Urothelium cell line (cell line): Measurements from ENCODE around the gene IFNA4.
"Not testable (repeated sequence)": the region's sequence is repeated elsewhere in the genome, so short reads cannot be mapped to it uniquely, and the experiment has no call there.

Experiments used
- DNase-seq: peaks from one replicate; pipeline ENCODE4 v3.0.0; 2011; ENCODE audit warnings: low spot score, mixed read lengths
- FAIRE-seq: peaks from 2 replicates; lab custom pipeline; 2011; peaks lifted over from hg19 to GRCh38; lab: Jason Lieb, UNC

Gene IFNA4

DNA sequence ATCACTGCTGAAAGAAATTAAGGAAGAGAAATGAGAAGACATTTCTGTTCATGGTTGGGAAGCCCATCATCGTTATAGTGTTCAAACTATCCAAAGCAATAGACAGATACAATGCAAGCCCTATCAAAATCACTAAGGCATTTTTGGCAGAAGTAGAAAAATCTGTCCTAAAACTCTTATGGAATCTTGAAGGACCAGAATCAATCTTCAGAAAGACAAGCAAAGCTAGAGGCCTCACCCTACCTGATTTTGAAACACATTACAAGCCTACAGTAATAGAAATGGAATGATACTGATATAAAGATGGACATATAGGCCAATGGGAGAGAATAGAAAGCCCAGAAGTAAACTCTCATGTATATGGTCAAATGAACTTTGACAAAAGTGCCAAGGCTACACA is 16.0 kb downstream of the IFNA4 start:
- FAIRE-seq (no peak), DNase-seq (no peak)

DNA sequence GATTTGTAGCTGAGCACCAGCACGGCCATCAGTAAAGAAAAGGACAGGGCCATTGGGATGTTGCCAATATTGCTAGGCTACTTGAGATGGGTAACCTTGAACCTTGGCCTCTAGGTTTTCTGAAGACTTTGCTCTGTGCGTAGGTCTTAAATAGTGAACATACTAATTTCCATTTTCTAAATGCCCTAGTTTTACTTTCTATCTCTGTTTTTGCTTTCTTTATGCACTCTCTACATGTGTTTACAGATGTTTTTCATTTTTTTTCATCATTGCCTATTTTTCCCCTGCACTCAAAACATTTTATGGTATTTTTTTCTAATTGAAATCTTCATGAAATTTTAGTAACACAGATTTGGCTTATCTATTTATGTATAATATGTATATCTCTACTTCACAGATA is 20.8 kb downstream of the IFNA4 start, which contains the start of gene IFNA21:
Gene IFNA21 (minus strand): TSS at position 101 of the 400 bp plus-strand sequence. CDS start 48 bp downstream, at position 53.
- not testable (repeated sequence) for FAIRE-seq, DNase-seq

DNA sequence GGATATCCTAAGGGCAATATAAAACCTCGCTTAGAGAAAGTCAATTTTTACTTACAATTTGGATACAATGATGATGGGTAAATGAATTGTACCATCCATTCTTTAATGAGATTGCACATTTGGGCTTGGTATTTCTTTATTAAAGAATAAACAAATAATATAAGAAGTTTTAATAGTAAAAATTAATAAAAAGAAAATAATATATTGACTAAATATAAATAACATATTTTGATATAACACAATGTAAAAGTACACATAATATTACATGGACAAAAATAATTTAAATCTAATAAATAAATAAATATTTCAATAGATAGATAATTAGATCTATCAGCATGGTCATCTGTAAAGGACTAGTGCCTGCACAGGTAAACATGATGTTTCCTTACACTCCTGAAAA is 21.9 kb downstream of the IFNA4 start:
- no peak for FAIRE-seq
- no peak for DNase-seq

DNA sequence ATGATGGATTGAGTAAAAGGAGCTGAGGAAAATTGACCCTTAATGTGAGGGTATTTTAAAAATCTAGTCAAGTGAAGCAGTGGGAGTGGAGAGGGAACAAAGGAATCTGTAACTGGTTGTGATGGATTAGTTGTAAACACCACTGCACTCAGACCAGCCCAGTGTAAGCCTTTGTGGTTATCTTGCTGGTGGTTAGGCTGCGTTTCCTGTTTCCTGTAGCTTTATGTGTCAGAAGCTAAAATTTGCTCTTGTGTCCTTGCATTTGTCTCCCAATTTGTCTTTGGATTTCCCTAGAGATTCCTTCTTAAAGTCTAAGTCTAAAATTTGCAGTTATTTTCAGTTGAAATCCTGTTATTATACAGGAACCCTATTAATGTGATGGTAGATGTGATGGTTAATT is 27.2 kb downstream of the IFNA4 start:
- FAIRE-seq (no peak), DNase-seq (peak; percentile 3)

DNA sequence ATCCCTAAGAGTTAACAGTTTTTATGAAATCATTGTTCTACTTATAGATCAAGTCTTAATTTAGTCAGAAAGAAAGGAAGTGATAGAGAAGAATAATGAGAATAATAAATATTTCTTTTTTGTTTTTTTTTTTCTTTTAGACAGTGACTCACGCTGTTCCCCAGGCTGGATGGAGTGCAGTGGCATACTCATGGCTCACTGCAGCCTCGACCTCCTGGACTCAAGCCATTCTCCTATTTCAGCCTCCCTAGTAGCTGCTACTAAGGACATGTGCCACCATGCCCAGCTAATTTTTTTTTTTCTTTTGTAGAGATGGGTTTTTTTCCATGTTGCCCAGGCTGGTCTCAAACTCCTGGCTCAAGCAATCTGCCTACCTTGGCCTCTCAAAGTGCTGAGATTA is 31.9 kb downstream of the IFNA4 start:
- FAIRE-seq = no peak
- no peak for DNase-seq

DNA sequence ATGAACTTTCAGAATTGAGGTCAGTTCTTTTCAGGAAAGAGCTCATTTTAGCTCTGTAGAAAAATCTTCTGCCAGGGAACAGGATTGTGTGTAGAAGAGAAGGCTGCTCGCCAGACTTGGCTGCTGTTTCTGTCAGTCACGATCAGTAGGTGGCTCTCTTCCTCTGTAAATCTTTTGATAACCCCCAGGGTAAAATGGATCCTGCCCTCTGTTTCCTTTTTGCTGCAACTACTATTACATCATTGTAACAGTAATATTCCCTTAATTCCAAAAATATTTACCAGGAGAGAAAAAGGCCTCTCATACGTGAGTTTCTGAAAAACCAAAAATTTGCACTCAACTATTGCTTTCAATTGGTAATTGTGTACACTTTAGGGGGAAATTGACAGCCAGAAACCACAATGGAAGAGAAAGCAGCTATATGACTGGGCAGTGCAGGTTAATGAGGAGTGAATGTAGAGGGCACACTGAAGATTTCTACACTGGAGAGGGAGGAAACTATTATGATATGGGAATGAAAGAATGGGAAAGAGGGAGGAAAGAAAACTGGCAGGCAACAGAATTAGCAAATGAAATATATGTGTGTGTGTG is 33.3 kb downstream of the IFNA4 start:
- FAIRE-seq (no peak), DNase-seq (peak; percentile 26)

DNA sequence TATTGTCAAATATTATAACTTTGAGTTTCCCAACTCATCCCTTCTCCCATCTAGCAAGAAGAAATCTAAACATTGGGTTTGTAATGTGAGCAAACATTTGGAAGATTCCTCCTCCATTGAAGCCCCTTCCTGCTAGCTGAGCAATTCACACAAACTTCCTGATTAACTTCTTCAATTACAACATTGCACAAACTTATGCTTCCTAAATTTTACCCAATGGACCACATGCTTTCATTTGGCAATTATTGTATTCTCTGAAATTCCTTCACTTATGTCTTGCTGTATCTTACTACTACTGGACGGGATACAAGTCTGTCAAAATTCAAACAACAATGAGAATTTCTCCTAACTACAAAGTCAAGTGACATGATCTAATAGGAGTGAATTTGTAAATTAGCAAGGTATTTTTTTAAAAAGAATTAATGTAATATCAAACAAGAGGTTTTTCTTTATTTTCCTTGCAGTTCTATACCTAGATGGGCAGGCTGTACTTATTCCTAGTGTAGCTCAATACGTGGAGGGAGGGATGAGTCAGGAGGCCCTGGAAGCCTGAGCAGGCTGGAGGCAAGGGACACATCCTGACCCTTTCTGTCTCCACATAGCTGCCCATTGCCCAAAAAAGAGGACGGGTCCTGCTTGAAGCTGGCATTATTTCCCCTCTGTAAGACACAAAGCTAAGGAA is 33.9 kb downstream of the IFNA4 start:
- FAIRE-seq = no peak

DNA sequence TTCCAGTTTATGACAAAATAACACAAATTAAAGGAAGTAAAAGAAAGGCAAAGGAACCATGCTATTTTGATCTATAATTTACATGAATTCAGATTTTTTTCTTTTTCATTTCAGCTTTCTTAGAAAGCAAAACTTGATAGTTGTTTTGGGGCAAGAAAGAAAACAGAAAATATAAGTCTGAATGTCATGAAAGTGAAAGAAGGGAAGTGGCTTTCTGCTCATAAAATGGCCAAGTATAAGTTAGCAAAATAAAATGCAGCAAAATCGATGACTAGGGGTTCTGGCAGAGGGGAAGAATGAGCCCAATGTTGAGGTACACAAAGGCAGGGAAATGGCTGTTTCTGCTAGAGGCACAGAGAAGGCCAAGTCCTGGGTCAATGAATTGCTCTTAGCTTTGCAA is 42.8 kb downstream of the IFNA4 start:
- DNase-seq (no peak), FAIRE-seq (no peak)

More for the DNA sequence above, 33.9 kb downstream of the IFNA4 start:
- DNase-seq = peak; percentile 6

DNA sequence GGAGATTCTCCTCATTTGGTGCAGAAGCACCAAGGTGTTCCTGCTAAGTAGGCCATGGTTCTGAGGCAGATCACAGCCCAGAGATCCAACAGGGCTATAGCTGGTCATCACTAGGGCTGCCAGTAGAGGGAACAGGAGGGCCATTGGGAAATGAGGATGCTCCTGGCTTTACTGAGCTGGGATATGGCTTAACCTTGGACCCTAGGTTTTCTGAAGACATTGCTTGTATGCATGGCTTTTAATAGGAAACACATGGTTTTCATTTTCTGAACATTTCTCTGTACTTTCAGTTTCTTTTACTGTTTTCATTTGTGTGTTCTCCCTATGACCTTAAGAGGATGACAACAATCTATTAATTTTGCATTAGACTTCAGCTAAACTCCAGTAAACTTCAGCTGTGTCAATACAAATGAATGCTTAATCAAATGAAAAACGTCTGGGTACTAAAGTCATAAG is 45.9 kb downstream of the IFNA4 start, which contains the start of gene IFNW1:
Gene IFNW1 (minus strand): TSS at position 406 of the 456 bp plus-strand sequence. CDS start 262 bp downstream, at position 144.
- FAIRE-seq (no peak), DNase-seq (no peak)

DNA sequence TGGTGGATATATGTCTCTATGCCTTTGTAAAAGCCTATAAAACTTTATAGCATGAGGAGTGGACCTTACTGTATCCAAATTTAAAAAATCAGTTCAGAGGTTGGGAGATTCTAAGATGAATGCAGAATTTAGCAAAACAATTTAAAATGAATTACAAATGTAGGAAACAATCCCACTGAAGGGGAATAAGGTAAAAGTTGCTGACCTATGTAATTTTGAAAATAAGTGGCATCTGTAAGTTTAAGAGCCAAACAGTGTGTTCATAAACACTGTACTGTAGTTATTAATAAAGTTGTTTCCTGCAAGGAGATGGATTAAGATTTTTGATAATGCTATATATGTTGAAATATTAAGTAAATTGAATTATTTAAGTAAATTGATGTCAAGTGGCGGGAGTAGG is 50.4 kb downstream of the IFNA4 start:
- DNase-seq = no peak

More for the DNA sequence above, 50.4 kb downstream of the IFNA4 start:
- no peak for FAIRE-seq
